M059J (cell line): ENCODE measurements around the gene CREM. TPM values are rescaled to one million over a fixed set of nuclear protein-coding genes. Genes with fewer than 3 reads are reported as not detected.

ENCODE experiments used
- DNase-seq: peaks from one replicate; pipeline ENCODE4 v3.0.0-alpha.2; 2012; ENCODE audit warnings: low read depth
- total RNA-seq: library from RNA; depleted of rRNA; stranded (reverse); fragments of >200 nt; shearing (Covaris generic); gene quantifications from 2 replicates; pipeline ENCODE4 v1.2.3, GENCODE V29; 2014

Gene CREM
- total RNA-seq, 1 experiment from 2014 or later = 35.2 TPM

GRCh38 chr10:35135861-35136260 is 9.2 kb downstream of the CREM start:
- DNase-seq = no peak

GRCh38 chr10:35136263-35136815 is 9.7 kb downstream of the CREM start:
- DNase-seq = no peak

- no peak for DNase-seq
These were observed 13.5 kb downstream of the CREM start for GRCh38 chr10:35140126-35140525.

- DNase-seq = no peak
These were observed 14.1 kb downstream of the CREM start for GRCh38 chr10:35140727-35141126.

DNA sequence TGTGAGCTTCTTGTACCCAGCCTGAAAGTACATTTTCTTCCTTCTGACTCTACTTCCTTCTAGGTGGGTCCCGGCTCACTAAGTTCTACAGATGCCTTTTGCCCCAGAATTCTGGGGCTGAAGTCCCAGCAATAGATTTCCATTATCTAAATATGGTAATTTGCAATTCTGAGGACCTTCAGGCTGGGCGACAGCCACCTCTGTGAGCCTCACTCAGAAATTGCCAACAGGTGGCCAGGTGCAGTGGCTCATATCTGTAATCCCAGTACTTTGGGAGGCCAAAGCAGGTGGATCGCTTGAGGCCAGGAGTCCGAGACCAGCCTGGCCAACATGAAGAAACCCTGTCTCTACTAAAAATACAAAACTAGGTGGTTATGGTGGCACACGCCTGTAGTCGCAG is 23.7 kb downstream of the CREM start:
- DNase-seq = no peak

DNA sequence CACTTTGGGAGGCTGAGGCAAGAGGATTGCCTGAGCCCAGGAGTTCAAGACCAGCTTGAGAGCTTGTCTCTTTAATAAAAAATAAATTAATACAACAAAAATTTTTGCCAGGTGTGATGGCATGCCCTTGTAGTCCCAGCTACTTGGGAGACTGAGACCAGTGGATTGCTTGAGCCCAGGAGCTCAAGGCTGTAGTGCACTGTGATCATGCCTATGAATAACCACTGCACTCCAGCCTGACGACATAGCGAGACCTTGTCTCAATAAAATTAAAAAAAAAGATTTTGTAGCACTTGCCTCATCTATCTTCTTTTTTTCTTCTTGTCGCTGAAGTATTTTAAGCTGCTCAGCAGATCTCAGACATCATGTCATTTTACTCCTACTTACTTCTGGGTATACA is 26.3 kb downstream of the CREM start:
- DNase-seq = no peak

DNA sequence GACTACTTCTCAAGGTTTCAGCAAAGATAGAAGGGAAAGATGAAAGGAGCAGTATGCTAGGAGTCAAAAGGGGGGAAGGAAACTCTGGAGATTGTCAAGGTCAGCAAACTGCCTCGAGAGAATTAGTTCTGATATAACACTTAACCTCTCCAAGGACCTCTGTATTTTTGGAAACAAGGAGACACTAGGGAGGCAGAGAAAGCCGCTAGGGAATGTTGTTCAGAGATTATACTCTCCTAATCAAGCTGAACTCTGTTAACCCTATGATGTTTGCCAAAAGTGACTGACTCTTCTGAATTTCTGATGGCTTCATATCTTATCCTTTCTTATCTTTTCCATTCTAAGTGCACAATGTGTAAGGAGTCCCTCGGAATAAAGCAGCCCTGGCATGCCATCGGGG is 27.1 kb downstream of the CREM start:
- no peak for DNase-seq

- no peak for DNase-seq
These were observed 34.1 kb downstream of the CREM start for GRCh38 chr10:35160743-35161142.

- DNase-seq = no peak
These were observed 35.3 kb downstream of the CREM start for GRCh38 chr10:35161906-35162305.

- no peak for DNase-seq
These were observed 38.5 kb downstream of the CREM start for GRCh38 chr10:35165136-35165535.

- no peak for DNase-seq
These were observed 39.2 kb downstream of the CREM start for GRCh38 chr10:35165811-35166210.

DNA sequence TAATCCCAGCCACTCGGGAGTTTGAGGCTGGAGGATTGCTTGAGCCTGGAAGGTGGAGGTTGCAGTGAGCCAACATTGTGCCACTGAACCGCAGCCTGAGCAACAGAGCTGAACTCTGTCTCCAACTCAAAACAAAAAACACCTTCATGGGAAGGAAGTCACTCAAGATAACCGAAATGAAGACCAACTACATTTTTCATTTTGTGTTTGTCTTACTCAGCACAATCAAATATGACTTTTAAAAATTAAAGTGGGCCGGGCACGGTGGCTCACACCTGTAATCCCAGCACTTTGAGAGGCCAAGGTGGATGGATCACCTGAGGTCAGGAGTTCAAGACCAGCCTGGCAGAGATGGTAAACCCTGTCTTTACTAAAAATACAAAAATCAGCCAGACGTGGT is 40.0 kb downstream of the CREM start:
- no peak for DNase-seq

DNA sequence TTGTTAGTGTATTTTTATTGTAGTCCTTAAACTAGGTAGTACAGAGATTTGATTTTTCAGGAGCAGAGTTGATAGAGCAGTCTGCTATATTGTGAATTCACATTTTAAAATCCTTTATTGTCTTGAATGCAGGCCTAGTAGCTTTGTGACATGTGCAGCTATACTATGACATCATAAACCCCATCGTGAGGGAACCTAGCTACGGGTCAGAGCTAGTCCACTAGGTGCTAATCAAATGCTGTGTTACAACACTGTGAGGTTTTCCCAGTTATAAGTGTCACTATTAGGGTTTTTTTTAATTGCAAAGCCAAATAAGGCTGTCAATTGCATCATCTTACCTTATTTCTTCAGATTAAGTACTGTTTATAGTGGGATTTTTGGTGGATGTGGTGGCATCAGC is 40.7 kb downstream of the CREM start:
- no peak for DNase-seq

- DNase-seq = no peak
These were observed 45.5 kb downstream of the CREM start for GRCh38 chr10:35172146-35172545.

- no peak for DNase-seq
These were observed 45.9 kb downstream of the CREM start for GRCh38 chr10:35172574-35172973.

DNA sequence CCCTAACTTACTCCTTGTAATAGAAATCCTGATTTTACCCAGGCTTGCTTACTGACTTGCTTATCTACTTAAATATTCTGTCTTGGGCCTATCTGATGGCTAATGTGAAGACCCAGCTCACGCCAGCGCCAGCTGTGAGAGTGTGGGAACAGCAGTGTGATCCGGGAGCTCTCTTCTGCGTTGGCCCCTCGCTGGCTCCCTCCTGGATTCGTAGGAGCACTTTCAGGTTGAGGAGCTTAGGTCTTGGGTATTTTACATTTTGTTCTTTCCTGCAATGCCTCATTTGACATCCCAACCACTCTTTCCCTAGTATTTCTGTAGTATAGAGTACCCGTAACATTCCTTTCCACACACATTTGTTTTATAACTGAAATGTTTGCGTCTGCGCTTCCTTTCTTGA is 51.7 kb downstream of the CREM start:
- DNase-seq = no peak

DNA sequence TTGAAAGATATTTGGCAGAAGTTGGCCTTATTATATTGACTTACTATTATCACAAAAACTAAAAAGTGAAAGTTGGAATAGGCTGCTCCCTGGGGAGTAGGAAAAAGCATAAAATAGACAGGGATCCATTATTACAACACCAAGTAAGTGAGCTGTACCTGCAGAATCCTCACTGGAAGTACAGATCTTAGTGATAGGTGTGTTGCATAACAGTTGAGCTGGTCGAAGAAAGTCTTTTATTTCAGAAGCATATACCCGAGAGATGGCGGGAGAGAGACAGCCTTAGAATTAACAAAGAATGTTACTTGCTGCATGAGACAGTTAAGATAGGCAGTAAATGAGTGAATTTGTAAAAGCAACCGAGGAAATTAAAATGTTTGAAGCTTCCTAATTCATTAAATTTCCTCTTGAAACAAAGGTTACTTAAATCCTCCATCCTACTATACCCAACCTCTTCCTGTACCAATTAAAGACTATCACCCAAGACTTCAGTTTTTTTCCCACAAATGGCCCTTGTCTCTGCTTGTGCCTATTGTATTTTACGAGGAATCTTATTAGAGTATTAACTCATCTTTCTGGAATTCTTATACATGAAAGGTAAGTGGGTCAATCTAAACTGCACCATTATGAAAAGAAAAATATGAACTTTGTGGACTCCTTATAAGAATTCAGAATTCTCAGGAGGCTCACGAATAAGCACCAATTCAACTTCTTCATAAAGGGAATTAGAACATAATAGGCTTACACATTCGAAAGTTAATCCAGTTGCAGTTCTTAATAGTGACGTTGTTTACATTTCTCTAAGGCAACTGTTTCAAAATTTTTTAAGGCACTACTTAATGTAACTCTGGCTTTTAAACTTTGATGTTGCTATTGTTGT is 56.2 kb downstream of the CREM start:
- no peak for DNase-seq

DNA sequence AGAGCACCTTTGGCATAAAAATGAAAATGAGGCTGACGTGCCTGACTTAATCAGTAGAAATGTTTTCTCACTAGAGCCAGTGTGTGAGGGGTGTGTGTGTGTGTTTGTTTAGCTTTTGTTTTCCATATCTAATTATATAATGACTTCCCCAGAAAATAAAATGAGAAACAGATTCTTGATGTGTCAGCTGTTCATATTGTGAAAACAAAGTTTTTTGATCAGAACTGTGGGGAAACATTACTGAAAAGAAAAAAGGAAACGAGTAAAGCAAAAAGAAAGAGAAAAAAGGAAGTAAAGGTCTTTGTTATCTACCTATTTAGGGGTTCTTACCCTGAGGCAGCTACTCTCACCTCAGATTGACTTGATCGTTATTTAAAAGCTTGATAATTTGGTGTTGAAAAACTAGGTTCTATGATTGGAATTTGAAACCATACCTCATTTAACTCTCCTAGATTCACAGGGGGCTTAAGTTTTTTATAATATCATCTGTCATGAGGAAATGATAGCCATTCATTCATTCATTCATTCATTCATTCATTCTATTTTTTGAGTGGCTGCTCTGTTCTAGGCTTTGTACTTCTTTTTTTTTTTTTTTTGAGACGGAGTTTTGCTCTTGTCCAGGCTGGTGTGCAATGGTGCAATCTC is 58.0 kb downstream of the CREM start:
- no peak for DNase-seq

DNA sequence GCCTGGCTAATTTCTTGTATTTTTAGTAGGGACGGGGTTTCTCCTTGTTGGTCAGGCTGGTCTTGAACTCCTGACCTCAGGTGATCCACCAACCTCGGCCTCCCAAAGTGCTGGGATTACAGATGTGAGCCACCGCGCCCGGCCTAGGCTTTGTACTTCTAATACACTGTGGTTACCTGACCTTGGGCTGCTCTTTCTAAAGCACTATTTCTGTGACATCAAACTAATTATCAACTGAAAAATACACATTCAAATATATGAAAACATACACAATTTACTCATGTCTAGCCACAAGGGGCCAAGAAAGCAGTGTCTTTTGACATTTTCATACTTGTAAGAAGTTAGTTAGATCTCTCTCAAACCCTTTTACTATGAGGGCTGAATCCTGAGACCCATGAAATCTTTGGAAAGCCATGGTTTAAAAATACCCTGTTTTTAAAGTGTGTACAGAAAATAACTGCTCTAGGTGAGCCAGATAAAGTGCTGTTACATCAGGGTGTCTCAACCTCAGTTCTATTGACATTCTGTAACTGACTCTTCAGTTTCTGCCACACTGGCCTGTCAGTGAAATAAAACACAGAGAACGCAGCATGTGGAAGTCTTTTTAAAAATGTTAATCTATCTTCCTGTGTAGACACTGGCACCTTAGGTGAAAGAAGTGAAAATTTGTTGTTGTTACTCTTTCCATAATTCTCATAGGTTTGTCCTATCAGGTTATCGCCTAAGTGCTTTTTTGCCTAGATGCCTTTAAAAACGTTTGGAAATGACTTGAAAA is 58.8 kb downstream of the CREM start:
- DNase-seq = no peak

DNA sequence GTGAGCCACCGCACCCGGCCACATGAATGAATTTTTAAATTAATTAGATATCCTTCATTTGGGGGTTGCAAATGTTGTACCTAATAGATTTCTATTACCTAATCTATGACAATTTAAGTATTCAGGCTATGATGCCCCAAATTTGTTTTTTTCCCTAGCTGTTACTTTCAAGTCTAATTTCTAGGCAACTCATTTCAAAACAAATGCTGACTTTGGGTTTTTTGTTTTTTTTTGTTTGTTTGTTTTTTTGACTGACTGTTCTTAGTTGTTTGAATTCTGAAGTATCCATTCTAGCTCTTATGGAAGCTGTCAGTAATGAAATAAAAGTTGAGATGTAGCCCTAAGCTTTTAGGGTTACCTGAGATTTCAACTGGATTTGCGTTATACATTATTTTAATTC is 62.3 kb downstream of the CREM start:
- DNase-seq = no peak

DNA sequence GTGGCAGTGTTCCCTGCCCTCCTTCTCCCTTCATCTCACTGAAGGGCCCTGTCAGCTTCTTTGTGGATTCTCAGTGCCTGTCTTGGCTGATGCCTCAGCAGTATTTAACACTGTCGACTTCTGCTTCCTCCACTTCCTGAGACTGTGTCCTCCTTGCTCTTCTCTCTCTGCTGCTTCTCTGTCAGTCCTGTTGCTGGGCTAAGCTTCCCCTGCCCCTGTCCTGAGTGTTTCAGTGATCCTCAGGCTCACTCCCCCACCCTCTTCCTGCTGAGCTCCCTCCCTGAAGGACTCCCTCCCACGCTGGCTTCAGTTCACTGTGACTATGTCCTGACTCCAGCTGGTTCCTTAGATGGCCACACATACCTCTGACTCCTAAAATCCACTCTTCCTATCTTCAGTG is 64.9 kb downstream of the CREM start:
- no peak for DNase-seq

GRCh38 chr10:35192645-35193249 is 66.1 kb downstream of the CREM start:
- no peak for DNase-seq
